ENCODE results near the gene CRIM1. TPM values are rescaled to one million over a fixed set of nuclear protein-coding genes. Genes with fewer than 3 reads are reported as not detected.

Gene CRIM1
- total and polyA plus RNA-seq, 2 of the 8 experiments (the other 6 are each of a cell fraction or from before 2014, with no cell fraction given) = 9.4 to 28.4 TPM

DNA sequence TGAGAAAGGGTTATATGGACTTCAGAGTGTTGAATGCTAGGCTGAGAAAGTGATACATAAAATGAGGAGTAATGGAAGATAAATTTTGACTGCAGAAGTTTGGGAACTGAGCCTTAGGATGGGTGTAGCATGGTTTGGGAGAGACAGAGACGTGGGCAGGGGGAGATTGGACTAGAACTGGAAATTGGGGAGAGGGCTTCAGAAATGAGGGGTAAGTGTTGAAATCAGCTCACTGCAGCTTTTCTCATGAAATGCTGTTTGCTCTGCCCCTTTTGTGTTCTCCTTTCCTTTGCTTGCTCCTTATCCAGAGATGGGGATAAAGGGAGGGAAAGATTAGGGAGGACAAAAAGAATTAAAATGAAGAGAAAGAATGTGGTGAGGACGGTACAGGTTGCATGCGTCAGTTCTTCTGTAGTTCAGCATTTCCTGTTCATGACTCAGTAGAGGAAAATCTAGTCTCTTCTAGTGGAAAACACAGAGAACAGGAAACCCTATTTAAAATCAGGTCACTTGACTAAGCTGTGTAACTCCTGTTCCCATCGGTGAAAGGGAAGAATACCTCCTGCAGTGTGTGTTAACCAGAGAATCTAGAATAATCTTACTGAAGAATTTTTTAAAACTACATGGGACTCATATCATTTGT lies 105.6 kb downstream of the CRIM1 start:
- Histone ChIP-seq H2AK5ac (ENCODE audit: low read depth, low read length) (no peak overlapping the region; the same call in 1 of the 2 replicates), H3K23ac (ENCODE audit: insufficient read length) (no peak overlapping the region), H2BK5ac (ENCODE audit: low read depth, low read length) (peak overlapping the region; percentile 96), H3K4ac (replicated peaks; ENCODE audit: insufficient read length, low read depth, low read length) (no peak overlapping the region), H3K14ac (ENCODE audit: insufficient read length) (no peak overlapping the region), H2BK12ac (ENCODE audit: low read depth, low read length) (peak overlapping the region; percentile 85; the same call in 1 of the 2 replicates), H3K36me3 (ENCODE audit: control insufficient read depth in 2 of 4, insufficient read depth in 4 of 4, low read length in 3 of 4) (peaks cover 3 to 9% (median 6%) of the 10 kb centered on the region in 4 experiments; a peak in 6 of 8 replicates), H4K20me1 (replicated peaks in 1 of 2; ENCODE audit: control insufficient read depth in 1 of 2, insufficient read depth in 2 of 2, low read length in 2 of 2) (no peaks in the 10 kb centered on the region), H2AFZ (ENCODE audit: low read length) (no peak overlapping the region), H3K4me2 (ENCODE audit: insufficient read depth in 1 of 2, low read depth in 2 of 2, low read length in 2 of 2) (peak overlapping the region; percentile 35 to 53), H3K56ac (replicated peaks; ENCODE audit: insufficient read length, low read depth, low read length) (peak overlapping the region; percentile 7), H4K91ac (replicated peaks; ENCODE audit: insufficient read length, low read length) (peak overlapping the region; percentile 95), H3K27me3 (replicated peaks in 1 of 4; ENCODE audit: control insufficient read depth in 3 of 4, extremely low read depth in 1 of 4, insufficient read depth in 3 of 4, low read length in 3 of 4) (no peaks in the 10 kb centered on the region), H3K9ac (replicated peaks in 1 of 4; ENCODE audit: extremely low read depth in 1 of 4, low read depth in 3 of 4, low read length in 3 of 4) (peak overlapping the region in 1 of 4 experiments; percentile 13; a peak in 1 of 7 replicates), H3K9me3 (ENCODE audit: insufficient read depth in 2 of 2, low read depth in 1 of 2, low read length in 1 of 2) (no peaks in the 10 kb centered on the region), H3K27ac (ENCODE audit: low read depth, low read length) (peak overlapping the region; percentile 74), H2BK15ac (ENCODE audit: low read length) (peak overlapping the region; percentile 47; the same call in 1 of the 2 replicates), H3K23me2 (ENCODE audit: low read depth, low read length) (0 out of 2 replicates have a peak, but pooled peaks cover 3% of the 10 kb centered on the region), H3K79me2 (ENCODE audit: control insufficient read depth in 1 of 2, insufficient read depth in 2 of 2, low read length in 2 of 2) (peaks cover 0 to 22% of the 10 kb centered on the region in 2 experiments; a peak in 3 of 4 replicates), H2BK20ac (ENCODE audit: low read length) (no peak overlapping the region), H4K8ac (ENCODE audit: extremely low read depth, insufficient read depth, low read length) (no peak overlapping the region), H2BK120ac (replicated peaks; ENCODE audit: low read depth, low read length) (no peak overlapping the region), H3K18ac (ENCODE audit: extremely low read depth, low read length) (peak overlapping the region; percentile 76; the same call in 1 of the 2 replicates), H3K4me3 (ENCODE audit: extremely low read depth in 1 of 4, insufficient read depth in 2 of 4, low read depth in 3 of 4, low read length in 4 of 4) (peak overlapping the region in 1 of 4 experiments; percentile 17; a peak in 1 of 8 replicates), H4K5ac (ENCODE audit: insufficient read length, low read depth, low read length) (peak overlapping the region; percentile 21), H3K79me1 (ENCODE audit: low read depth, low read length) (no peaks in the 10 kb centered on the region; the same call in 1 of the 2 replicates), H3K4me1 (replicated peaks in 1 of 4; ENCODE audit: control insufficient read depth in 3 of 4, insufficient read depth in 4 of 4, low read length in 3 of 4) (peaks cover 11 to 44% (median 34%) of the 10 kb centered on the region in 4 experiments)
- ChIA-PET CTCF (ENCODE audit: partially characterized antibody) (interaction anchor here (0.7 to 7.2 kb wide), 27 partner anchors 8 to 312 kb away, joined by 3 to 99 read pairs (median 4); partner anchors contain the start of gene CRIM1), POLR2A (ENCODE audit: partially characterized antibody) (interaction anchor here (0.7 to 2.0 kb wide), 6 partner anchors 21 to 107 kb away, joined by 3 to 10 read pairs (median 3); partner anchors contain the start of gene CRIM1)
- no peak for FAIRE-seq
- no peak for DNase-seq (ENCODE audit: low read depth in 1 of 2, low spot score in 2 of 2)
- WGBS, 2 experiments (ENCODE audit: extremely low coverage in 1 of 2, insufficient coverage in 1 of 2, insufficient read length in 1 of 2, insufficient replicate concordance in 2 of 2, low coverage in 1 of 2, low lambda C conversion rate in 2 of 2, missing lambda C conversion rate in 1 of 2) = 8% methylated on average over 4 of the region's 4 CpGs; no CpG with 5 or more reads in 1 of the 2 experiments
- TF ChIP-seq EP300 (IDR thresholded peaks at IDR 0.05; ENCODE audit: borderline replicate concordance in 1 of 2, low read depth in 2 of 2, low read length in 2 of 2) (0 out of 3 replicates have a peak, but pooled peaks of 1 of the 2 experiments have one; percentile 27), JUN (IDR thresholded peaks at IDR 0.05; ENCODE audit: low read depth, low read length) (0 out of 2 replicates have a peak, but pooled peaks have one; percentile 39), SP1 (IDR thresholded peaks at IDR 0.05; ENCODE audit: low read depth, low read length) (0 out of 2 replicates have a peak, but pooled peaks have one; percentile 32), TEAD4 (IDR thresholded peaks at IDR 0.05; ENCODE audit: low read depth, low read length) (0 out of 2 replicates have a peak, but pooled peaks have one; percentile 13), SP4 (IDR thresholded peaks at IDR 0.05; ENCODE audit: low read length) (no peak), TAF1 (IDR thresholded peaks at IDR 0.05; ENCODE audit: low read depth, low read length) (0 out of 2 replicates have a peak, but pooled peaks have one; percentile 23), SUZ12 (IDR thresholded peaks at IDR 0.05; ENCODE audit: low read length) (no peak), POLR2A (IDR thresholded peaks at IDR 0.05; ENCODE audit: control extremely low read depth in 1 of 2, low read depth in 2 of 2, low read length in 2 of 2) (peak in 1 of 2 experiments; percentile 54; a peak in 1 of 3 replicates), JUND (IDR thresholded peaks at IDR 0.05; ENCODE audit: low read length) (peak; percentile 77)
- TF ChIP-seq, protein P1, sequence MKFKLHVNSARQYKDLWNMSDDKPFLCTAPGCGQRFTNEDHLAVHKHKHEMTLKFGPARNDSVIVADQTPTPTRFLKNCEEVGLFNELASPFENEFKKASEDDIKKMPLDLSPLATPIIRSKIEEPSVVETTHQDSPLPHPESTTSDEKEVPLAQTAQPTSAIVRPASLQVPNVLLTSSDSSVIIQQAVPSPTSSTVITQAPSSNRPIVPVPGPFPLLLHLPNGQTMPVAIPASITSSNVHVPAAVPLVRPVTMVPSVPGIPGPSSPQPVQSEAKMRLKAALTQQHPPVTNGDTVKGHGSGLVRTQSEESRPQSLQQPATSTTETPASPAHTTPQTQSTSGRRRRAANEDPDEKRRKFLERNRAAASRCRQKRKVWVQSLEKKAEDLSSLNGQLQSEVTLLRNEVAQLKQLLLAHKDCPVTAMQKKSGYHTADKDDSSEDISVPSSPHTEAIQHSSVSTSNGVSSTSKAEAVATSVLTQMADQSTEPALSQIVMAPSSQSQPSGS (IDR thresholded peaks at IDR 0.05; ENCODE audit: low read length) = no peak
